ENCODE data around the gene AGAP1.
A peak's percentile ranks its signal among the peaks of the same experiment; 100 is the strongest.
"Not testable (repeated sequence)": the region's sequence is repeated elsewhere in the genome, so short reads cannot be mapped to it uniquely, and the experiment has no call there.

Gene AGAP1

GRCh38 chr2:236041616-236042015, 547.8 kb downstream of the AGAP1 start:
- no peak for DNase-seq (ENCODE audit: low spot score)

- no peak for DNase-seq (ENCODE audit: low spot score)
Observed at GRCh38 chr2:236042087-236042486, 548.2 kb downstream of the AGAP1 start.

DNA sequence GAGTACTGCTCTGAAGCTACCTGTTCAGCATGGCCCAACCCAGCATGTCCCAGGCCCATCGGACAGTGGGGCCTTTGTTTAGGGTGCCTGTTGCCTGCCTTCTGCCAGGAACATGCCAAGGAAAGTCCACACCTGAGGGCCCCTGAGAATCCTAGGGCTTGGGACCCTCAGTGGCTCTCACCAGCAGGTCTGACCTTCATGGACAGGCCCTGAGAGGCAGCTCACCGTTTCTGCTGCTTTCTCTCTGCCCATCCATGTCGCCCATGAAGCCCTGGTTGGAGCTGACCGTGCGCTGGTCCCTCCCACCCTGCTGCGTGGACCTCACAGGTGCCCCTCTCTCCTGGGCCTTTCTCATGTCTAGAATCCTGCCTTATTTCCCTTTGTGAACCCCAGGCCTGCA, 550.3 kb downstream of the AGAP1 start:
- no peak for DNase-seq (ENCODE audit: low spot score)

DNA sequence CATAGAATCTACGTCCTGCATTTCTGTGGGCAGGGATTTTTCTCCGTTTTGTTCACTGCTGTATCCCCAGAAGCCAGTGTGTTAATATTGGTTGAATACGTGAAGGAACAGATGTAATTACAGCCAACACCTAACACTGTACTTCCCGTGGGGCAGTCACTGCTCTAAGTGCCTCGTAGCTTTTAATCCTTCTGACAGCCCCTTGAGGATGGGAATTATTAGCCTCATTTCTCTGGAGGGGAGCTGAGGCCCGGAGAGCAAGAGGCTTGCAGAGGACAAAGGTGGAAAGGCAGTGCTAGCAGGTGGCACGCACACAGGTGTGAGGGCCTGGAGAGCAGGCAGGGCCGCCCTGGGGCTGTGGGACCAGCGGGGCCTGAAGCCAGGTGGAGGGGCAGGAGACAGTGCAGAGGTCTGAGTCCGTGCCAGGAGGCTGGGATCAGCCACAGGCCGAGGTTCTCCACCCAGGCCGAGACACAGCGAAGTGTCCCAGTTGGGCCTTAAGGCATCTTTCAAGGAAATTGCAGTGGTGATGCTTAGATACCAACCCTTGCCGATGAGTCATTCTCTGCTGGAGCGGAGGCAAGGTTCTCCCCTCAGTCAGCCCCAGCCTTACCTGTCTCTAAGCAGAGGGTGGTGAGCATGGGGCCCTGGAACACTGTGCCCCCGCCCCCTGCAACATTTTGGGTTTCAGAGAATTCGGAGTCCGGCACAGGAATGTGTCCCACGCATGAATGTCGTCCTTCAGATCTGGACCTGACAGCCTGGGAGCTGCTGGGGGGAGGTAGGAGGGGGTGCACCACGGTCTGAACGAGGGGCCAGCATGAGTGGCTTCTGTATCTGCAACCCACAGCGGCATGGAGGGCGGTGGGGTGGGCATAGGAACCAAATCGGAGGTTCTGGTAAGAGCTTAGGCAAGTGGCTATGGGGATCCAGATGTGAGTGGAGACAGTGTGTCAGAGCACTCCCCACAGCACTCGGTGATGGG, 551.7 kb downstream of the AGAP1 start:
- no peak for DNase-seq (ENCODE audit: low spot score)

DNA sequence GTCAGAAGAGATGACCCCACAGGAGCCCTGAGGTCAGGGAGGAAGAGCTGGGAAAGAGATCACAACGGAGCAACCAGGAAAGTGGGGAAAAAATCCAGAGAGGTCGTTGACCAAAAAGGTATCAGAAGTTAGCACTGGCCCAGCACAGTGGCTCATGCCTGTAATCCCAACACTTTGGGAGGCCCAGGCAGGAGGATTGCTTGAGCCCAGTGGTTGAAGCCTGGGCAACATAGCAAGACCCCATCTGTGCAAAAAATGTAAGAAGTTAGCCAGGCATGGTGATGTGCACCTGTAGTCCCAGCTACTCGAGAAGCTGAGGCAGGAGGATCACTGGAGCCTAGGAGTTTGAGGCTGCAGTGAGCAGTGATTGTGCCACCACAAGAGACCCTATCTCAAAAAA, 552.9 kb downstream of the AGAP1 start:
- DNase-seq (ENCODE audit: low spot score) = no peak

GRCh38 chr2:236047176-236047575, 553.3 kb downstream of the AGAP1 start:
- no peak for DNase-seq (ENCODE audit: low spot score)

DNA sequence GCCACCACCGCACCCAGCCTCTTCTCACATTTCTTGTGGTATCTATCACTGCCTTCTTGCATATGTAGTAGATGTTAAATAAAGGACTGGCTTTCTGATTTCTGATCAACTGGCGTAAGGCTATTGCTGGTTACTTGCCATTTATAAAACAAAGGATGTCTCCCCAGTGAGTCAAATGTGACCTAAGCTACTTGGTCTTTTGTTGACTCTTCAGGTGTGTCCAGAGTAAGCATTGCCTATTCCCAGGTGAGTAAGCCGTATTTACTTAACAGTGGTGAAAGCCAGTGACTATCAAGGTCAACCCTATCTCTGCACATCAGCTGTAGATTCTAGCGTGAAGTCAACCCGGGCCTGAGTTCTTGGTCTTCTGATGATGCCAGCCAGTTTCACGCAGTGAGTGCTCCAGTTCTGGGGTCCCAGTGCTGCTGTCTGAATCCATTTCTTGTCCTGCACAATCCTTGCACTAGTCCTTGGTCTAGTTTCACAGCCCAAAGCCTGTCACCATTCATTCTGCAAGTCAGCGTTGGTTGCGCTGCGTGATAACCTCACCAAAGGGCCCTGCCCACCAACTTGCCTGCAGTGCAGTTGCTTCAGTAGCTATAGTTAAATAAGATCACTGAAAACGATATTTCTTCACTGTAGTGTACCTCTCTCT, 554.2 kb downstream of the AGAP1 start:
- DNase-seq (ENCODE audit: low spot score) = no peak

DNA sequence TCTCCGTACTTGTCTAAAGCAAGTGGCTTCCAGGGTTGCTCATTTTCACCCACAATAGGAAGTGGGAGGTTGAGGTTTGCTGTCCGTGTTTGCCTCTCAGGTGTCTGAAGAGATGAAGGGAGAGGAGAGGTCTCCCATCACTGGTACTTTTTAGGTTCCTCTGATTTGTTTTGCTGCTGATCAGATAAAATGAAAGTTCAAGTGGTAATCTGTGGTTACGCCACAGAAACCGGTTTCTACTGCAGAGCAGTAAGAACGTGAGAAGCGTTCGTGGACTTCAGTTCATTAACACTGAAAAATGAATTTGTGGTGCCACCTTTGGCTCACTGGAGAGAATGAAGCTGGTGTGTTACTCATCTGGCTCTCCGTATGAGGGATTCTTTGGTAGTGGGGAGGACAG, 556.1 kb downstream of the AGAP1 start:
- DNase-seq (ENCODE audit: low spot score) = peak; percentile 60

DNA sequence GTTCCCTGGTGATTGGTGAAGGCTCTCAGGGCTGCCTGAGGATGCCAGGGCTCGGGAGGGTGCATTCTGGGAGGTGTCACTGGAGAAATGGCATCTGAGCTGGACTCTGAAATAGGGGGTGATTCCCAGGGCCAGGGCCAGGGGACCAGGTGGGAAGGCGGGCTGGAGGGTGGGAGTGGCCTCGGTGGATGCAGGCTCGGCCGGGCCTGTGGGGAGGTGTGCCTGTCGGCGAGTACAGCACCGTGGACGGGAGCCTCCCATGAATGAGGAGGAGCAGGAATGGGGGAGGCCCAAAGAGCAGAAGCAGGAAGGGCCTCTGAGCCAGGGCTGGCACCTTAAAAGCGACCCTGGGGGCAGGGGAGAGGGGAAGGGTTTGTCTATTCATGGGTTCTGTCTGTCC, 557.5 kb downstream of the AGAP1 start:
- DNase-seq (ENCODE audit: low spot score) = no peak

DNA sequence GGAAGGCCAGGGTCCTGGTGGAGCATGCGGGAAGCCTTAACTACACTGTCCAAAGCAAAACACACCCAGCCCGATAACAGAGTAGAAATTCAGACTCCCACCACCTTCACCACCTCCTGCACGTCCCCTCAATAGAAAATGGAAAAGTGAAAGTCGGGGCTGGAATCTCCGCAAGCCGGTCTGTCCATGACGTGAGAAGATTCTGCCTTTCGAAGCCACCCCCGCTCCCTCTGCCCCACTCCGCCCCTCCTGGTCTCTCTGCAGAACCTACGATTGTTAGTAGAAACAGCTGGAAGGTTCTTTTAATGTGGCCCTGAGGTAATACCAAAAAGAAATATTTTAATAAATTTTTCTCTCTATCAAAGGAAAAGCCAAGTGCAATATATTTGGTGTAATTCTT, 558.0 kb downstream of the AGAP1 start:
- no peak for DNase-seq (ENCODE audit: low spot score)

DNA sequence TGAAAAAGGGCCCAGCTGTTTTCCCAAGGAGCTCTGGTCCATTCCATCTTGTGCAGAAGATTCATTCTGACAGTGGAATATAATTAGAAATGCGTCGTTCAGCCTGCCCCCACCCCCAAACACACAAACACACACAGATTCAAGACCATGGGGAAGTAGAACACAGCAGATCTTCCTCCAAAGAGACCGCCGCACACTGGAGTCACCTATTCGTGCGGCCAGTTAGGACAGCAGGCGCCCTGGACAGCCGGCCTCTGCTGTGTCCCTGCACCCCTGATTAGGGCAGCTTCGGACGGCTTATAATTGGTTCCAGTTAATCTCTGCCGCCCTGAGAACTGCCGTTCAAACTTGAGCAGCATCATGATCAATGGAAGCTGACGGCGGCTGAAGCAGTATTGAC, 558.4 kb downstream of the AGAP1 start:
- no peak for DNase-seq (ENCODE audit: low spot score)

- no peak for DNase-seq (ENCODE audit: low spot score)
Observed at GRCh38 chr2:236052926-236053821, 559.3 kb downstream of the AGAP1 start.

GRCh38 chr2:236054125-236054524, 560.3 kb downstream of the AGAP1 start:
- no peak for DNase-seq (ENCODE audit: low spot score)

DNA sequence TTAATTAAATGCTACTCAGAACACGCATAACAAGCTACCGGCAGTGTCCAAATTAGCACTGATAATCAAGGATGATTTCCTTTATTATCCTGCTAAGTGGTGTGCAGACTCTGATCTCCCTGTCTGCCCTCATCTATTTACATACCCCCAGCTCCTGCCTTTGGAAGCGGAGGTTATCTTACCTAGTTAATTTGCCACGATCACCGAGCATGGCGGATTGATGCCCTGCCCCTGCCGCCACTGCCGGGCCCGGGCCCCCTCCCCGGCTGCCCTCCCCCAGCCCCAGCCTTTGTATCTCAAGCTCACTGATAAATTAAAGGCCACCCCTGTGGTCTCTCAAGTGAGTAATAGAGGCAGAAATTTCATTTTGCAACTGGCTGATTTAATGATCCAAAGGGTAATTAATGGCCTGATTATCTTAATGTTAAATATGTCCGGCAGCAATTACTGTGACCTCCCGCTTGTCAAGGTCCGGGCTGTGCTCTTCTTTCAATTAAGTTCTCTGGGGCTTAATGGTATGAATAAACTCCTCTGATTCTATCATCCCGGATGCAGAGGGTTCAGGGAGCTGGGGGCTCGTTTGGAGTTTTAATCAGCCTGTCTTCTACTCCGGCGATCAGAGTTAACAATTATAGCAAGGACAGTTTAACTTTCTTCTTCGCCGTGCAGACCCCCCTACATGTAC, 560.9 kb downstream of the AGAP1 start:
- no peak for DNase-seq (ENCODE audit: low spot score)

- no peak for DNase-seq (ENCODE audit: low spot score)
Observed at GRCh38 chr2:236055471-236055870, 561.6 kb downstream of the AGAP1 start.

DNA sequence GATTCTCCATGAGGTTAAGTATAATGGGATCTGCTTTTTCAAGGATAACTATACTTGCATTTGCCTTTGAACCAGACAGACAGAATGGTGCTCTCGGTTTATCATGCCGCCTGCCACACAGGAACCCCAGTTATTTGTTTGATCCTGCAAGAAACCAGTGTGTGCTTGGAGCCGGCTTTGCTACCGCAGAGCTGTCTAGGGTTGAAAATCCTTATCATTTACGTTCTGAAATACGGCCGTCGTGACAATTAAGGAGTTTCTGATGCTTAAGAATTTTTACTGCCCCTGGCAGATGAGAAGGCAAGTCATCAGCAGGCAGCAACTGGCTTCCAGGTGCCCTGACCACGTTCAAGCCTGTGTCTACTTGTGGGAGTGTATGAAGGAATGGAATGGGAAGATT, 562.3 kb downstream of the AGAP1 start:
- DNase-seq (ENCODE audit: low spot score) = no peak

DNA sequence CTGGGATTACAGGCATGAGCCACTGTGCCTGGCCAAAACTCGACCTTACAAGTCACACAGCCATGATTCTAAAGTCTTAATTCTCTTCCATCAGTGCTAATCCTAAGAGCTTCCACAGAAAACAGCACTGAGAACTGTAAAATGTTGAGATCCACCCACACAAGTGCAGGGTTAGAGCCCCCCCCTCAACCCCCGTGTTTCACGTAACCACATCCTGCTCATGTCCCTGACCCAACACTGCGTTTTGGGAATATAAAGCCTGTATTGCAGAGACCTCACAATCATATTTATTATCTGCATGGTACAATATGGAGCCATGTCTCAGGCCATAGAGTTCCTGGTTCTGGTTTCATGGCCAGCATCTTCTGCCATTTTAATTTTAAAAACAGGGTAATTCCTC, 563.5 kb downstream of the AGAP1 start:
- DNase-seq (ENCODE audit: low spot score) = no peak

DNA sequence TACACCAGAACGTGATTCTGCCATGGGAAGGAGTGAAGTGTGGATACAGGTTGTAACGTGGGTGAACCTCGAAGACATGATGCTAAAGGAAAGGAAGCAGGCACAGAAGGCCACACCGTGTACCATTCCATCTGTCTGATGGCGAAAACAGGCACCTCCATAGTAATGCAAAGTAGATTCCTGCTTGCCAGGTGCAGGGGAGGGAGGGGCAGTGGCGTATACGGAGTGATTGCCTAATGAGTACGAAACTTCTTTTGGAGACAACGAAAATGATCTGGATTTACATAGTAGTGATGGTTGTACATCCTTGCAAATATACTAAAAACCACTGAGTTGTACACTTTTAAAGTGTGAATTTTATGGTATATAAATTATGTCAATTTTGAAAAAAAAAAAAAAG, 567.7 kb downstream of the AGAP1 start:
- DNase-seq (ENCODE audit: low spot score) = no peak

GRCh38 chr2:236061899-236062298, 568.1 kb downstream of the AGAP1 start:
- no peak for DNase-seq (ENCODE audit: low spot score)

GRCh38 chr2:236062806-236063205, 569.0 kb downstream of the AGAP1 start:
- DNase-seq (ENCODE audit: low spot score) = not testable (repeated sequence)

GRCh38 chr2:236063994-236064393, 570.2 kb downstream of the AGAP1 start:
- no peak for DNase-seq (ENCODE audit: low spot score)

All from activated CD4-positive, alpha-beta T cell treated with anti-CD3 and anti-CD28 coated beads, Interleukin-2, Interleukin-4, amounts not matched to agents 100 ng/mL and 50 ng/mL, durations not matched to agents 16 hours and 8 hours (primary cell).